ENCODE measurements around the gene THSD1.

GRCh38 chr13:52378312-52378711 lies 27.7 kb downstream of the THSD1 start:
- TF ChIP-seq CTCF (IDR thresholded peaks at IDR 0.05) (no peak), EZH2 (IDR thresholded peaks at IDR 0.05; ENCODE audit: borderline replicate concordance, insufficient read depth, low read depth, low read length, poor library complexity, severe bottlenecking) (no peak)

Data from B cell (primary cell).